ENCODE data around the gene TULP1.

TULP1 gene

DNA sequence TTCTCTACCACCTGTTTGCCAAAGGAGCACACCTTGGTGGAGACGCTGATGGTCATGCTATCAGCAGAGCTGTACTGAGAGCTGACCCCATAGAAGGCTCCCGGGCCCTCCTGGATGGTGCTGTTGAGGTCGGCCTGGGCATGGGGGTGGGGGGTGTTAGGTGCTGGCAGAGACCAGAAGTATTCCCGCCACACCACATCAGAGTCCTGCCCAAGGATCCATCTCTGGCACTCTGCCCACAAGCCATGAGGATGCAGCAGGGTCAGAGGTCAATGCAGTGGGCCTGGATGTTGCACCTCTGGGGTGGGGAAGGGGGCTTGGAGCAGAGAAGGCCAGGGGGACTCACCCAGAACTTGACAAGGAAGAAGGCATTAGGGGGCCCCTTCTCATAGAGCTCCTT lies 37.1 kb downstream of the TULP1 start:
- TF ChIP-seq CTCF (conservative IDR thresholded peaks at IDR 0.05; ENCODE audit: low read depth, low read length), result no peak
- DNase-seq (ENCODE audit: low read depth), result no peak
- no peak overlapping the region for H3K4me3 ChIP-seq (ENCODE audit: low read length)

GRCh38 chr6:35474942-35475570 lies 37.6 kb downstream of the TULP1 start:
- DNase-seq (ENCODE audit: low read depth), result no peak
- TF ChIP-seq CTCF (conservative IDR thresholded peaks at IDR 0.05; ENCODE audit: low read depth, low read length), result no peak
- H3K4me3 ChIP-seq (ENCODE audit: low read length), result no peak overlapping the region

DNA sequence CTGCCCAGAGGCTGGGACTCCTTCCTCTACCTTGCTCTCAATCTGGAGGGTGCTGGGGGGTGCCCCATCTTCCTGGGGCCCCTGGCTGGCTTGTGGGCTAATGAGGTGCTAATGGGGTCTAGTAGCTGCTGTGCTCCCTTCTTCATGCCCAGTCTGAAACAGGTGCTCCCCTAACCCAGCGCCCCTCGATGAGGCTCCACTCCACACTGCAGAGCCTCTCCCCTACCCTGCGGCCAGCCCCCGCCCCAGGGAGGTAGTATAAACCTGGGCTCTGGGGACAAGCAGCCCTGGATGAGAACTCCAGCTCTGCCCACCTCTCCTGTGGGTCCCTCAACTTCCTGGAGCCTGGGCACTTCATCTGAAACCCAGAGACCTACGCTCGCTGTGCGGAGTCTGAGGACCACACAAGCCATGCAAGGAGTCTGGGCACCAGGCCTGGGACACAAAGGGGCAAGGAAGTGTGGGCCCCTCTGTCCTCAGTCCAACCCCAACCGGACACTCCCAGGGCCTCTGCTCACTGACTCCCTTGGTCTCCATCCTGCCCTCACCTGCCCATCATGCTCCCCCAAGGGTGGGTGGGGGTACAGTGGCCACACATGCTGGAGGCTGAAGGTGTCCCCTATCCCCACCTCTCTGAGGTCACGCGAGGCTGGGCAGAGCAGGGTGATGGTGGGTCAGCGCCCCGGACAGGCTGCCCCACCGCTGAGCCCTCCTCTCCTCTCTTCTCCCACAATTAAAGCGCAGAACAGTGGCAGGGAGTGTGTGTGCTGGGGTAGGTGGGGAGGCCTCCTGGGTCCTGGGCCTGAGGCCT lies 38.4 kb downstream of the TULP1 start:
- H3K4me3 ChIP-seq (ENCODE audit: low read length), result no peak overlapping the region
- no peak for TF ChIP-seq CTCF (conservative IDR thresholded peaks at IDR 0.05; ENCODE audit: low read depth, low read length)
- no peak for DNase-seq (ENCODE audit: low read depth)

DNA sequence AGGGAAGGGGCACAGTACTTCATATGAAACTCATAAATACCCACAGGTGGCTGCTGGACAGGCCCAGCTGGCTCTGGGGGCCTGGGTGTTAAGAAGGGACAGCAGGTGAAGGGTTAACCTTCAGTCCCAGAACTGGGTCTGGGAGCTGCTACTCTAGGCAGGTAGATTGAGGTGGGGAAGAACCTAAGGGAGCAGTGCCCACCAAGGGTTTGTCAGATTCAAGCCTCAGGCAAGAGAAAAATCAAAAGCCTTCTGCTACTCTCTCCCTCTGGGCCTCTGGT lies 38.9 kb downstream of the TULP1 start:
- TF ChIP-seq CTCF (conservative IDR thresholded peaks at IDR 0.05; ENCODE audit: low read depth, low read length), result no peak
- no peak overlapping the region for H3K4me3 ChIP-seq (ENCODE audit: low read length)
- DNase-seq (ENCODE audit: low read depth), result no peak

DNA sequence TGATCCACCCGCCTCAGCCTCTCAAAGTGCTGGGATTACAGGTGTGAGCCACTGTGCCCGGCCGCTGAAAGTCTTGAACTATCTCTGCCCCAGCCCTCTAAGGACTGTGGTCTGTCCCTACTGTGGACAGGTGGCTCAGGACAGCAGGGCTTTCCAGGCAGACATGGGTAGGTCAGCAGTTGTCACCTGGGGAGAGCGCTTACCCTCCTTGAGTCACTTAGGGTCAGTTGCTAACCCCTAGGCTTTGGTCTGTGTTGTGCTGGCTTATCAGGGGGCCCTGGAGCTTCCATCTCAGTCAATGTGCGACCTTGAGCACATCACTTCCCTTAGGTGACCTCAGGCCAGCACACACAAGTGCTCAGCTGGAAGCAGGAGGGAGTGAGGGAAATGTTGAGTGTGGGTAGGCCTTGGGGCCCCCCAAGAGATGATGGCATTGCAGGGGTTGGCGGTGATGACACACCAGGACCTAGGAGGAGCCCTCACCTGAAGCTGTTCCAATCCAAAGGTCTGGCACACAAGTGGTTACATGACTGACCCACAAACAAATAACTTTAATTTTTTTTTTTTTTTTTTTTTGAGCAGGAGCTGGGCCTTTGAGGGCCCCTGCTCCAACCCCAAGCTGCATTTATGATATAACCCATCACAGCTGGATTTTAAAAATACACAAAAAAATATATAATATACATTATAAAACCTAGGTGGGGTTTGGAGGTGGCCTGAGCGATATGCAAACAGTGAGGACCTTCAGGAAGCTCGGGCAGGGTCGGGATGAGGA lies 39.4 kb downstream of the TULP1 start:
- TF ChIP-seq CTCF (conservative IDR thresholded peaks at IDR 0.05; ENCODE audit: low read depth, low read length), result no peak
- H3K4me3 ChIP-seq (ENCODE audit: low read length), result no peak overlapping the region
- DNase-seq (ENCODE audit: low read depth), result no peak

DNA sequence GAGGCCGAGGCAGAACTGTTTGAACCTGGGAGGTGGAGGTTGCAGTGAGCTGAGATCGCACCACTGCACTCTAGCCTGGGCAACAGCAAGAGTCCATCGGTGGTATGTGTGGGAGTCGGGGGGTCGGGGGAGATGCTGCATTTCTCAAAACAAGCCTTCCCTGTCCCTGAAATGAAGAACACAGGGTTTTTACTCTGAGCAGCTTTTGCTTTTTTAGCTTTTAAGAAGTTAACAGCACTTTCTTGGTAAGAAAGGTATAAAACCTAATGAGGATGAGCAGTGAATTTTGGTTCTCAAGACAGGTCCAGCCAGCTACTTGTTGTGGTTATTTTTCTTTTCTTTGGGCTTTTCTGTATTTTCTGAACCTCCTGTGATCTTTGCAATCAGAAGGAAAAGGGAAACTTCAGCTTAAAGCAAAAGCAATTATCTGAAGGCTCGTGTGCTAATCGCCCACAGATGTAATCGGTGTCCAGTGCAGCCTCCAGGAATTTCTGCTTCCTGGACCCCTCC lies 40.8 kb downstream of the TULP1 start:
- no peak overlapping the region for H3K4me3 ChIP-seq (ENCODE audit: low read length)
- no peak for TF ChIP-seq CTCF (conservative IDR thresholded peaks at IDR 0.05; ENCODE audit: low read depth, low read length)
- DNase-seq (ENCODE audit: low read depth), result no peak

All from retinal pigment epithelial cell (primary cell).